Adrenal gland (tissue), 12 donors: ENCODE measurements around the gene ZFYVE21. TPM values are rescaled to one million over a fixed set of nuclear protein-coding genes. Genes with fewer than 3 reads are reported as not detected.

Experiments
- DNase-seq, 7 donors: peaks; one replicate each; pipeline ENCODE4 v3.0.0-alpha.2; 2019 to 2020
- H3K27ac ChIP-seq, 5 donors: fragments of 200-600 bp; sonication (generic) in 4 of 5; 1 replicate in 3 of 5; 2 replicates in 2 of 5; pipeline versions ENCODE4 v1.5.1 to v1.8.0; 2016 to 2020; ENCODE audit warnings: mild to moderate bottlenecking in 1 of 5
- H3K27me3 ChIP-seq: fragments of 200-600 bp; 2 replicates; pipeline ENCODE4 v1.8.0; 2021
- H3K36me3 ChIP-seq, 2 donors: fragments of 200-600 bp; replicated peaks in 1 of 2; 1 replicate in 1 of 2; 2 replicates in 1 of 2; pipeline versions ENCODE4 v1.5.1 to v1.8.0; 2018 to 2022
- H3K4me1 ChIP-seq, 2 donors: fragments of 200-600 bp; replicated peaks in 1 of 2; 1 replicate in 1 of 2; 2 replicates in 1 of 2; pipeline versions ENCODE4 v1.5.1 to v1.8.0; 2018 to 2021
- H3K4me3 ChIP-seq, 4 donors: fragments of 200-600 bp; sonication (generic) in 3 of 4; one replicate each; pipeline ENCODE4 v1.5.1; 2016 to 2018
- H3K9me3 ChIP-seq, 3 donors: fragments of 200-600 bp; sonication (generic) in 1 of 3; replicated peaks in 1 of 3; 1 replicate in 2 of 3; 2 replicates in 1 of 3; pipeline versions ENCODE4 v1.5.1 to v1.8.0; 2016 to 2021
- POLR2A ChIP-seq, 2 donors: fragments of 450-650 bp; IDR thresholded peaks; one replicate each; pipeline ENCODE4 v1.6.1; 2017; ENCODE audit warnings: antibody characterized with exemption in 2 of 2, mild to moderate bottlenecking in 2 of 2, moderate library complexity in 1 of 2
- WGBS, 4 donors: extraction: QIAGEN DNeasy Blood & Tissue Kit in 2 of 4; methylation state at CpG; one replicate each; pipeline versions ENCODE4 v1.1.5 to v1.1.7; 2013 to 2017; 5-methylcytosine and 5-hydroxymethylcytosine counted together
- intact Hi-C, 2 donors: fragments of 100-400 bp; cut with DNase I; formaldehyde crosslinking; loops; one replicate each; pipeline versions ENCODE4 v1.14.1 to v1.15.0; 2022 to 2023
- polyA plus RNA-seq, 3 donors: library from polyadenylated mRNA; stranded (reverse); fragments of 200-250 nt in 2 of 3; fragments of 350-450 nt in 1 of 3; fragmentation: Illumina TruSeq in 1 of 3; extraction: RNeasy Lipid Tissue Mini Kit (QIAGEN cat#74804) in 1 of 3; gene quantifications; one replicate each; pipeline ENCODE4 v1.2.3, GENCODE V29; 2013 to 2014
- total RNA-seq, 9 donors: library from RNA; depleted of rRNA in 4 of 9; stranded (reverse); fragments of >200 nt in 4 of 9; fragments of 120-200 nt in 1 of 9; fragmentation: NEBNext Ultra II Directional in 1 of 9; extraction: Animal tissue kit (Norgen Biotek cat#: 25700) in 1 of 9; gene quantifications; one replicate each; pipeline versions ENCODE4 v1.1.0 to v1.2.4, GENCODE V29; 2013 to 2023
- TF ChIP-seq, protein P1 (sequence below), 6 experiments: fragments of 450-650 bp in 4 of 6; fragments of 200-600 bp in 2 of 6; sonication (generic) in 1 of 6; IDR thresholded peaks; 1 replicate in 5 of 6; 2 replicates in 1 of 6; pipeline versions ENCODE4 v1.5.1 to v1.8.0; 2016 to 2021; ENCODE audit warnings: antibody characterized with exemption in 6 of 6, mild to moderate bottlenecking in 2 of 6, moderate library complexity in 1 of 6
- donor health status: healthy with polysubstance abuse.
- donor health status: Bipolar disorder and iron deficiency.
- donor health status: DM: yes; HTN: yes; CAD: no.
- donor health status: DM: no; HTN: no; CAD: no.
- donor health status: DM: no; HTN: no; CAD: no.
- donor health status: DM: yes; HTN: yes; CAD: no.

ZFYVE21 gene
- total and polyA plus RNA-seq, 12 donors, result 20.9 to 71.4 (median 41.2) TPM

GRCh38 chr14:103669370-103669769 is 46.2 kb upstream of the ZFYVE21 start:
- DNase-seq, result no peak
- Histone ChIP-seq H3K4me1 (no peaks in the 10 kb centered on the region), H3K27me3 (no peaks in the 10 kb centered on the region), H3K4me3 (no peak overlapping the region), H3K36me3 (peaks cover 0 to 82% of the 10 kb centered on the region in 2 donors), H3K27ac (no peak overlapping the region), H3K9me3 (no peaks in the 10 kb centered on the region)
- 89 to 98% (median 93%) methylated on average over 2 of the region's 2 CpGs for WGBS, 4 donors
- intact Hi-C loops, result no loop called here
- TF ChIP-seq, protein P1, sequence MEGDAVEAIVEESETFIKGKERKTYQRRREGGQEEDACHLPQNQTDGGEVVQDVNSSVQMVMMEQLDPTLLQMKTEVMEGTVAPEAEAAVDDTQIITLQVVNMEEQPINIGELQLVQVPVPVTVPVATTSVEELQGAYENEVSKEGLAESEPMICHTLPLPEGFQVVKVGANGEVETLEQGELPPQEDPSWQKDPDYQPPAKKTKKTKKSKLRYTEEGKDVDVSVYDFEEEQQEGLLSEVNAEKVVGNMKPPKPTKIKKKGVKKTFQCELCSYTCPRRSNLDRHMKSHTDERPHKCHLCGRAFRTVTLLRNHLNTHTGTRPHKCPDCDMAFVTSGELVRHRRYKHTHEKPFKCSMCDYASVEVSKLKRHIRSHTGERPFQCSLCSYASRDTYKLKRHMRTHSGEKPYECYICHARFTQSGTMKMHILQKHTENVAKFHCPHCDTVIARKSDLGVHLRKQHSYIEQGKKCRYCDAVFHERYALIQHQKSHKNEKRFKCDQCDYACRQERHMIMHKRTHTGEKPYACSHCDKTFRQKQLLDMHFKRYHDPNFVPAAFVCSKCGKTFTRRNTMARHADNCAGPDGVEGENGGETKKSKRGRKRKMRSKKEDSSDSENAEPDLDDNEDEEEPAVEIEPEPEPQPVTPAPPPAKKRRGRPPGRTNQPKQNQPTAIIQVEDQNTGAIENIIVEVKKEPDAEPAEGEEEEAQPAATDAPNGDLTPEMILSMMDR (IDR thresholded peaks at IDR 0.05), result no peak
- TF ChIP-seq POLR2A (IDR thresholded peaks at IDR 0.05), result no peak

- Histone ChIP-seq H3K9me3 (no peaks in the 10 kb centered on the region), H3K4me3 (no peak overlapping the region), H3K27me3 (no peaks in the 10 kb centered on the region), H3K4me1 (no peaks in the 10 kb centered on the region), H3K27ac (no peak overlapping the region), H3K36me3 (peaks cover 0 to 98% of the 10 kb centered on the region in 2 donors)
- no peak for TF ChIP-seq POLR2A (IDR thresholded peaks at IDR 0.05)
- TF ChIP-seq, protein P1 (IDR thresholded peaks at IDR 0.05), result no peak
- intact Hi-C loops, result no loop called here
- 90 to 97% (median 92%) methylated on average over 4 of the region's 4 CpGs for WGBS, 4 donors
- DNase-seq, result no peak
Observed at GRCh38 chr14:103671911-103672310, 43.7 kb upstream of the ZFYVE21 start.

DNA sequence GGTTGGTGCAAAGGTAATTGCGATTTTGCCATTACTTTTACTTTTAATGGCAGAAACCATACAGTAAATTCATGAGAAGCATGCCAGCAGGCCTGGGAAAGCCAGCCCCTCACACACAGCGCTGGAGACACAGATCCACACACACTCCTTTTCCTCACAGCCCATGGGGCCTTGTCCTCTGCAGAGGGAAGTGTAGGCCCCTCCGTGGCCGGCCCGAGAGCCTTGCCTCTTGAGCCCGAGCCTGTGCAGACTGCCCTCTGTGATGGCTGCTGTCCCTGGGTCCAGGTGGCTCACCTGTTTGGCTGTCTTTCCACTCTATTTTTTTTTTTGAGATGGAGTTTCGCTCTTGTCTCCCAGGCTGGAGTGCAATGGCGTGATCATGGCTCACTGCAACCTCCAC is 39.7 kb upstream of the ZFYVE21 start:
- Histone ChIP-seq H3K4me3 (no peak overlapping the region), H3K4me1 (no peaks in the 10 kb centered on the region), H3K27ac (no peak overlapping the region), H3K27me3 (no peaks in the 10 kb centered on the region), H3K9me3 (no peaks in the 10 kb centered on the region), H3K36me3 (peaks cover 0 to 99% of the 10 kb centered on the region in 2 donors)
- DNase-seq, result no peak
- no peak for TF ChIP-seq POLR2A (IDR thresholded peaks at IDR 0.05)
- TF ChIP-seq, protein P1 (IDR thresholded peaks at IDR 0.05), result no peak
- intact Hi-C loops, result no loop called here
- 91 to 97% (median 95%) methylated on average over 5 to 8 of the region's 8 CpGs for WGBS, 4 donors

GRCh38 chr14:103676881-103677675 is 38.5 kb upstream of the ZFYVE21 start:
- TF ChIP-seq, protein P1 (IDR thresholded peaks at IDR 0.05), result no peak
- TF ChIP-seq POLR2A (IDR thresholded peaks at IDR 0.05), result no peak
- no peaks in the 10 kb centered on the region for H3K9me3 ChIP-seq
- 77 to 85% (median 79%) methylated on average over 16 of the region's 16 CpGs for WGBS, 4 donors
- H3K36me3 ChIP-seq, result peaks cover 0 to 99% of the 10 kb centered on the region in 2 donors
- no peaks in the 10 kb centered on the region for H3K4me1 ChIP-seq
- intact Hi-C loops, result no loop called here
- no peak overlapping the region for H3K4me3 ChIP-seq
- no peak for DNase-seq
- no peak overlapping the region for H3K27ac ChIP-seq
- no peaks in the 10 kb centered on the region for H3K27me3 ChIP-seq
